MM.1S (cell line): Measurements from ENCODE around the gene INSC.

Experiments used
- DNase-seq: peaks from one replicate; pipeline ENCODE4 v3.0.0-alpha.2; 2015
- H2AFZ ChIP-seq: fragments of 300-600 bp; sonication (generic); 2 replicates; pipeline ENCODE4 v1.6.0; 2016; ENCODE audit warnings: antibody characterized with exemption, low read length
- H3F3A ChIP-seq: fragments of 300-600 bp; sonication (generic); 2 replicates; pipeline ENCODE4 v1.6.1; 2016; ENCODE audit warnings: mild to moderate bottlenecking, antibody characterized with exemption, low read length, moderate library complexity, mixed read lengths; ENCODE audit not compliant: insufficient read depth
- H3K27ac ChIP-seq: fragments of 300-600 bp; sonication (generic); 2 replicates; pipeline ENCODE4 v1.5.1; 2016; ENCODE audit warnings: mild to moderate bottlenecking, low read length
- H3K27me3 ChIP-seq: fragments of 300-600 bp; sonication (generic); replicated peaks from 2 replicates; pipeline ENCODE4 v1.6.0; 2016; ENCODE audit warnings: low read length; ENCODE audit not compliant: insufficient read depth
- H3K36me3 ChIP-seq: fragments of 300-600 bp; sonication (generic); replicated peaks from 2 replicates; pipeline ENCODE4 v1.6.1; 2016; ENCODE audit warnings: mild to moderate bottlenecking, low read length, mixed read lengths; ENCODE audit not compliant: insufficient read depth
- H3K4me1 ChIP-seq: fragments of 300-600 bp; sonication (generic); 2 replicates; pipeline ENCODE4 v1.6.1; 2016; ENCODE audit warnings: low read length, mixed read lengths
- H3K4me2 ChIP-seq: fragments of 300-600 bp; sonication (generic); 2 replicates; pipeline ENCODE4 v1.6.0; 2016; ENCODE audit warnings: low read depth, low read length
- H3K4me3 ChIP-seq: fragments of 300-600 bp; sonication (generic); 2 replicates; pipeline ENCODE4 v1.5.1; 2016; ENCODE audit warnings: low read length, mixed read lengths
- H3K79me2 ChIP-seq: fragments of 300-600 bp; sonication (generic); 2 replicates; pipeline ENCODE4 v1.6.1; 2016; ENCODE audit warnings: mixed run types, low read length, mixed read lengths
- H3K9ac ChIP-seq: fragments of 300-600 bp; sonication (generic); 2 replicates; pipeline ENCODE4 v1.6.1; 2016; ENCODE audit warnings: low read length, mixed read lengths
- H3K9me2 ChIP-seq: fragments of 300-600 bp; sonication (generic); replicated peaks from 2 replicates; pipeline ENCODE4 v1.6.1; 2016; ENCODE audit warnings: mild to moderate bottlenecking, low read length, mixed read lengths; ENCODE audit not compliant: insufficient read depth
- H3K9me3 ChIP-seq: fragments of 300-600 bp; sonication (generic); replicated peaks from 2 replicates; pipeline ENCODE4 v1.6.1; 2016; ENCODE audit warnings: mild to moderate bottlenecking, low read length, mixed read lengths; ENCODE audit not compliant: insufficient read depth
- H4K20me1 ChIP-seq: fragments of 300-600 bp; sonication (generic); 2 replicates; pipeline ENCODE4 v1.6.1; 2016; ENCODE audit warnings: mild to moderate bottlenecking, low read length, moderate library complexity, mixed read lengths; ENCODE audit not compliant: insufficient read depth
- CTCF ChIP-seq: fragments of 300-600 bp; sonication (generic); IDR thresholded peaks from 2 replicates; pipeline ENCODE4 v1.5.1; 2016; ENCODE audit warnings: antibody characterized with exemption, low read length, mixed read lengths
- EZH2 ChIP-seq: fragments of 300-600 bp; sonication (generic); optimal IDR thresholded peaks from 2 replicates; pipeline ENCODE3; 2017; ENCODE audit warnings: low read depth, mild to moderate bottlenecking, antibody characterized with exemption, low read length, mixed read lengths
- EZH2phosphoT487 ChIP-seq: fragments of 300-600 bp; sonication (generic); IDR thresholded peaks from 2 replicates; pipeline ENCODE4 v1.6.1; 2018; ENCODE audit warnings: antibody characterized with exemption, low read length

Gene INSC

GRCh38 chr11:15286465-15286864 lies 171.7 kb downstream of the INSC start:
- Histone ChIP-seq H3K9me2 (no peaks in the 10 kb centered on the region), H3K27me3 (no peaks in the 10 kb centered on the region), H3K36me3 (no peaks in the 10 kb centered on the region), H3K9me3 (no peaks in the 10 kb centered on the region), H2AFZ (no peak overlapping the region), H3K79me2 (no peaks in the 10 kb centered on the region), H3K4me3 (no peak overlapping the region), H3K4me1 (no peaks in the 10 kb centered on the region), H4K20me1 (no peaks in the 10 kb centered on the region), H3K9ac (no peak overlapping the region), H3K4me2 (no peak overlapping the region), H3K27ac (no peak overlapping the region), H3F3A (no peaks in the 10 kb centered on the region)
- DNase-seq: no peak
- TF ChIP-seq CTCF (no peak), EZH2 (no peak), EZH2phosphoT487 (no peak)

- no peaks in the 10 kb centered on the region for H3K36me3 ChIP-seq
- no peak overlapping the region for H3K4me3 ChIP-seq
Measured at GRCh38 chr11:15288863-15289262, 174.1 kb downstream of the INSC start.

GRCh38 chr11:15289723-15290122 lies 175.0 kb downstream of the INSC start:
- TF ChIP-seq EZH2 (no peak), EZH2phosphoT487 (no peak), CTCF (no peak)
- no peaks in the 10 kb centered on the region for H3K36me3 ChIP-seq
- H4K20me1 ChIP-seq: no peaks in the 10 kb centered on the region
- no peaks in the 10 kb centered on the region for H3K9me3 ChIP-seq
- no peak for DNase-seq
- no peak overlapping the region for H3K9ac ChIP-seq
- H3K9me2 ChIP-seq: no peaks in the 10 kb centered on the region
- H2AFZ ChIP-seq: no peak overlapping the region
- no peaks in the 10 kb centered on the region for H3F3A ChIP-seq
- no peaks in the 10 kb centered on the region for H3K27me3 ChIP-seq
- no peak overlapping the region for H3K4me3 ChIP-seq
- H3K27ac ChIP-seq: no peak overlapping the region
- no peaks in the 10 kb centered on the region for H3K79me2 ChIP-seq
- no peaks in the 10 kb centered on the region for H3K4me1 ChIP-seq
- H3K4me2 ChIP-seq: no peak overlapping the region

More at GRCh38 chr11:15288863-15289262, 174.1 kb downstream of the INSC start:
- H3K9ac ChIP-seq: no peak overlapping the region
- H3K79me2 ChIP-seq: no peaks in the 10 kb centered on the region
- no peak overlapping the region for H3K4me2 ChIP-seq
- H3F3A ChIP-seq: no peaks in the 10 kb centered on the region
- no peaks in the 10 kb centered on the region for H3K4me1 ChIP-seq
- no peaks in the 10 kb centered on the region for H3K9me2 ChIP-seq
- H3K27me3 ChIP-seq: no peaks in the 10 kb centered on the region
- no peak for DNase-seq
- no peak for TF ChIP-seq EZH2phosphoT487
- TF ChIP-seq CTCF: no peak
- TF ChIP-seq EZH2: no peak
- no peak overlapping the region for H3K27ac ChIP-seq
- H2AFZ ChIP-seq: no peak overlapping the region
- no peaks in the 10 kb centered on the region for H3K9me3 ChIP-seq
- H4K20me1 ChIP-seq: no peaks in the 10 kb centered on the region
